ENCODE data around the gene VASH2. TPM values are rescaled to one million over a fixed set of nuclear protein-coding genes. Genes with fewer than 3 reads are reported as not detected.

The VASH2 gene
- total RNA-seq, 1 donor from 2014 or later, result 27.4 TPM

DNA sequence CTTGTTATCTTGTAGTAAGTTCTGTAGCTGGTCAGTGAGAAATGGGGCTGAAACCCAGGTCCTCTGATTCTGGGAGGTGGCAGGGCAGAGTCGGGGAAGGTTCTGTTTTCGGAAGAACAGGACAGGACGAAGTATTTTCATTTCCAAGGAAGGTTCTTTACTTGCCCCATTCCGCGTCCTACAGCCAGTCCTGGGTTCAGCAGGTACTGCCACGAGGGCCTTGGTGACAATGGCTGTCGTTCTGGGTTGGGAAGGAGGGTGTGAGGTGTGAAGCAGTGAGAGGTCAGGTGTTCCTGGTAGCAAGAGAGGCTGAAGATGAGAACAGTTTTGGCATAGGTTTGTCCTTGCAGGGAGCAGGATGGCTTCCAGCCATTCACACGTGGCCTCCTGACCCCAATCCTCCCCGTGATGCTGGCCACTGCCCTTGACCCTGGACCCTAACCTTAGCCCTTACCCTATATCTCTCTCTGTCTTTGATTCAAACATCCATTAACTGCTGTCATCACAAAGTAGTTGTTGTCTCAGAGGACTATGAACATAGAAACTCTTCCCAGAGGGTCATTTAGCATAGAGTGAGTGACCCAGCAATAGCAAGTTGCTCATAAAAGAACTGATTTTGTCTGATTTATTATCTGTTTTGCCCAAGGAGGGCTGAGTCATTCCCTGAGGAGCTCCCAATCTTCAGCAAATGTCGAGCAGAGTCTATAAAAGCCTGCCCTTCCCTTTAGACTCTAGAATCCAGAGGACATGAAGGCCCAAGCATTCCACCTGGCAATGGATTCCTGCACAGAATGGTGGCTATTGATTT lies 25.0 kb downstream of the VASH2 start:
- Mint-ChIP-seq H3K9me3 (no peaks in the 10 kb centered on the region), H3K27ac (no peak overlapping the region), H3K27me3 (no peaks in the 10 kb centered on the region), H3K36me3 (peaks cover 24% of the 10 kb centered on the region), H3K4me3 (no peak overlapping the region), H3K4me1 (ENCODE audit: unreplicated experiment) (peaks cover 24% of the 10 kb centered on the region)
- TF ChIP-seq, protein P1, sequence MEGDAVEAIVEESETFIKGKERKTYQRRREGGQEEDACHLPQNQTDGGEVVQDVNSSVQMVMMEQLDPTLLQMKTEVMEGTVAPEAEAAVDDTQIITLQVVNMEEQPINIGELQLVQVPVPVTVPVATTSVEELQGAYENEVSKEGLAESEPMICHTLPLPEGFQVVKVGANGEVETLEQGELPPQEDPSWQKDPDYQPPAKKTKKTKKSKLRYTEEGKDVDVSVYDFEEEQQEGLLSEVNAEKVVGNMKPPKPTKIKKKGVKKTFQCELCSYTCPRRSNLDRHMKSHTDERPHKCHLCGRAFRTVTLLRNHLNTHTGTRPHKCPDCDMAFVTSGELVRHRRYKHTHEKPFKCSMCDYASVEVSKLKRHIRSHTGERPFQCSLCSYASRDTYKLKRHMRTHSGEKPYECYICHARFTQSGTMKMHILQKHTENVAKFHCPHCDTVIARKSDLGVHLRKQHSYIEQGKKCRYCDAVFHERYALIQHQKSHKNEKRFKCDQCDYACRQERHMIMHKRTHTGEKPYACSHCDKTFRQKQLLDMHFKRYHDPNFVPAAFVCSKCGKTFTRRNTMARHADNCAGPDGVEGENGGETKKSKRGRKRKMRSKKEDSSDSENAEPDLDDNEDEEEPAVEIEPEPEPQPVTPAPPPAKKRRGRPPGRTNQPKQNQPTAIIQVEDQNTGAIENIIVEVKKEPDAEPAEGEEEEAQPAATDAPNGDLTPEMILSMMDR (conservative IDR thresholded peaks at IDR 0.05), result no peak
- DNase-seq (ENCODE audit: extremely low spot score, unreplicated experiment), result peak; percentile 54

DNA sequence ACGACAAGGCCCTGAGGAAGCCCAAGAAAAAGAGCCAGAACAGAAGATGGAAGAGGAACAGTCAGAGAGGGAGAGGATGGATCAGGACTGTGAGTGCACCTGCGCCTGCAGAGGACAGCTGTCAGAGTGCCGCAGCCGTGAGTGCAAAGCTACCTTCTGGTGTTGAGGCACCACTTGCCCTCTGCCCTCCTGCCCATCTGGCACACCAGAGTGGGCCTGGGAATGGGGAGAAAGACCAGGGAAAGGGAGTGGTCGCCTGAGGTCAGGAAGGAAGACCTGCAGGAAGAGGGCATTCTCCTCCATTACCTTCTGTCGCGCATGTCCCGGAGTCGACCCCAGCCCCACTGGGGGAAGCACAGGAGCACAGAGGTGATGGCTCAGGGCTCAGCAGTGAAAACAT lies 26.2 kb downstream of the VASH2 start:
- no peaks in the 10 kb centered on the region for H3K9me3 Mint-ChIP-seq
- peaks cover 24% of the 10 kb centered on the region for H3K36me3 Mint-ChIP-seq
- DNase-seq (ENCODE audit: extremely low spot score, unreplicated experiment), result no peak
- no peaks in the 10 kb centered on the region for H3K27me3 Mint-ChIP-seq
- H3K27ac Mint-ChIP-seq, result no peak overlapping the region
- no peak overlapping the region for H3K4me3 Mint-ChIP-seq
- TF ChIP-seq, protein P1 (conservative IDR thresholded peaks at IDR 0.05), result no peak
- peaks cover 29% of the 10 kb centered on the region for H3K4me1 Mint-ChIP-seq (ENCODE audit: unreplicated experiment)

DNA sequence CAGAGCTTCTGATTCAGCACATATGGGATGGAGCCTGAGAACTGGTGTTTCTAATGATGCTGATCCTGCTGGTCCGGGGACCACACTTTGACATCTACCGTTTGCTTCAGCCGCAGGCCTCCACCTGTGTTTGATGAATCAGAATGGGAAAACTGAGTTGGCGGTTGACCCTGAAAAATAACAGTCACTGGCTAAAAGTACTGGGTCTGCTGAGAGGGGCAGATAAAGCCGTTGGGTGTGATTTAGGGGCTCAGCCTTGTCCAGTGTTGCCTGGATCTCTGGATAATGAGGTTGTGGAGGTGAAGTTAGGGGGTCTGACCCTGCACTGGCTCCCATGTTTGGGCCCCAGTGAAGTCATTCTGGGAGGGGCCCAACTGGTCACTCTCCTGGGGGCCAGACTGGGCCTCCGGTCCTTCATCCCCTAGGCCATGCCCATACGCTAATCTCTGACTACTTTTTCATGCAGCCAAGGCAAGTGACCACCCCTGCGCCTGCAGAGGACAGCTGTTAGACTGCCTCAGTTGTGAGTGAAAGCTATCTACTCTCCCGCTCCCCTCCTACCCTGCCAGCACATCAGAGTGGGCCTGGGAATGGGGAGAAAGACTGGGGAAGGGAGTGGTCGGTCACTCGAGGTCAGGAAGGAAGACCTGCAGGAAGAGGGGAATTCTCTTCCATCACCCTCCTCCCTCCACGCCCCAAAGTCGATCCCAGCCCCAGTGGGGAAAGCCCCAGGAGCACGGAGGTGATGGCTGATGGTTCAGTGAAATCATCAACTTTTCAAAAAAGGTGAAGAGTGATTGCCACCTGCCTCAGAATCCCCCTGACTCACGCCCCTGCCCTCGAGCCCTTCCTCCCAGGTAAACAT lies 27.7 kb downstream of the VASH2 start:
- Mint-ChIP-seq H3K27ac (no peak overlapping the region), H3K4me3 (no peak overlapping the region), H3K9me3 (no peaks in the 10 kb centered on the region), H3K27me3 (no peaks in the 10 kb centered on the region), H3K4me1 (ENCODE audit: unreplicated experiment) (peaks cover 29% of the 10 kb centered on the region), H3K36me3 (peaks cover 21% of the 10 kb centered on the region)
- TF ChIP-seq, protein P1 (conservative IDR thresholded peaks at IDR 0.05), result no peak
- DNase-seq (ENCODE audit: extremely low spot score, unreplicated experiment), result no peak

DNA sequence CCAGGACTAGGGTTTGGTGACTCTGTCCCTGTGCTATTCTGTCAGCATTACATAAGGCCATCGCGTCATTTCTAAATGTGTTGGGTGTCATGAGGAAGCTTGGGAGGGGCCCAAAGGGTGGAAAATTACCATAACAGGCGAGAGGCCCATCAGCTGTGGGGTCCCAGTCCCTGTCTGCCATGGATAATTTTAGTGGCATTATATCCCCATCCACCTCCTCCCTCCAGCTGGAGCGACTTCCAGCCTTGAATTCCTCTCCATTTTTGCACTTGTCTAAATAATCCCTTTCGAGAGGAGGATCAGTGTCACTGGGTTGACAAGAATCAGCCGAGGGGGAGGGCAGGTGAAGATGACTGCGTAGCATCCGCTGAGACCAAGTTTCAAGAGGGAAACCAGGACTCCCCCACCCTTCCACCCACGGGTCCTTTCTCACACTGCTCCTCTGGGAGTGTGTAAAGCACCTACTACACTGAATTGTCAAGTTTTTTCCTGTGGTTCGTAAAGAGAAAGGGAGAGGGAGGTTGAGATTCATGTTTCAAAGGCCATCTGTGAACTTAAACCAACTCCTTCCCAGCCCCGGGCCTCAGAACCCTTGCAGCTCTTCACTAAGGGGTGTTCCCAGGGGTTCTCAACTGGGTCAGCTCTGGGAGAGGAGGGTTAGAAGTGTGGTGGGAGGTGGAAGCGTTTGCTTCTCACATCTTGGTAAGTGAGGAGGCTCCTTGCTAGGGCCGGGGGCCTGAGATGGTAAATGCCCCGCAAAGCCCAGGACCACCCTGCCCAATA lies 29.2 kb downstream of the VASH2 start:
- Mint-ChIP-seq H3K27ac (no peak overlapping the region), H3K4me3 (no peak overlapping the region), H3K9me3 (no peaks in the 10 kb centered on the region), H3K36me3 (peaks cover 21% of the 10 kb centered on the region), H3K4me1 (ENCODE audit: unreplicated experiment) (peaks cover 29% of the 10 kb centered on the region), H3K27me3 (no peaks in the 10 kb centered on the region)
- DNase-seq (ENCODE audit: extremely low spot score, unreplicated experiment), result no peak
- TF ChIP-seq, protein P1 (conservative IDR thresholded peaks at IDR 0.05), result no peak

DNA sequence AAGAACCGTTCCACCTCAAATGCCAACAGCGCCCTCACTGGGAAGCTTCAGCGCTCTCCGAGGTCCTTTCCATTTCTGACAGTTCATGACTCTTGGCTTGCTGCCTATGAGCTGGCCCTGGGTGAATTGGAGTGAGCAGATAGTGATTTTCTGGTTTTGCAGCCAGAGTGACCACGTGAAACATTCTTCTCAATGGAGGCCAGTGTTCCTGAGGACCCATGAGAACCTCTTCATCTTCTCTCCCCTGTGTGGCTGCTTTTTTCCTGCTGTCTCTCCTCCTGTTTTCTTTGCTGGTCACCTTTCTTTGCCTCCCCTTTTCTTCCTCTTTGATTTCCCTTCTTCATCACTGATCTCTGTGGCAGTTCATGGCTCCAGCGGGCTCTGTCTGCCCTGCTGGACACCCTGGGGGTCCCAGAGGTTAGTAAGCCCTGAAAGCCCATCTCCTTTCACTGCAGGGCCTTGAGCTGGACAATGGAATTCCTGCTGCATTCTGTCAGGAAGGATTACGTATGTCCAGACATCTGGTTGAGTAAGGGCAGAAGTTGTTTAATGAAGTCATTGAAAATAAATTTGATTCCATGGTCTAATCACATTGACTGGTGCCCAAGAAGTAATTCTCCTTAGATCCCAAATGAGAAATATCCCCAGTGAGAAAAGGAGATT lies 29.9 kb downstream of the VASH2 start:
- Mint-ChIP-seq H3K4me1 (ENCODE audit: unreplicated experiment) (peaks cover 29% of the 10 kb centered on the region), H3K4me3 (no peak overlapping the region), H3K9me3 (no peaks in the 10 kb centered on the region), H3K36me3 (peaks cover 17% of the 10 kb centered on the region), H3K27me3 (no peaks in the 10 kb centered on the region), H3K27ac (peak overlapping the region; percentile 39)
- TF ChIP-seq, protein P1 (conservative IDR thresholded peaks at IDR 0.05), result no peak
- no peak for DNase-seq (ENCODE audit: extremely low spot score, unreplicated experiment)
